HepG2 (cell line): ENCODE results near the gene ZNF24. TPM values are rescaled to one million over a fixed set of nuclear protein-coding genes. Genes with fewer than 3 reads are reported as not detected.
A peak's percentile ranks its signal among the peaks of the same experiment; 100 is the strongest.

ENCODE experiments used
- CREB1 ChIP-seq, 2 experiments: fragments of 450-650 bp in 1 of 2; IDR thresholded peaks; 2 replicates each; pipeline ENCODE4 v1.6.1; 2016 to 2017; ENCODE audit warnings: control low read depth in 1 of 2, mild to moderate bottlenecking in 1 of 2, missing compliant biosample characterization in 1 of 2, missing genetic modification characterization in 1 of 2
- FOXP1 ChIP-seq, 2 experiments: fragments of 450-650 bp in 1 of 2; IDR thresholded peaks; 2 replicates each; pipeline ENCODE4 v1.6.1; 2017 to 2018; ENCODE audit warnings: antibody characterized with exemption in 1 of 2
- GPN1 ChIP-seq: sonication (generic); formaldehyde crosslinking; IDR thresholded peaks from 2 replicates; pipeline ENCODE4 v1.5.1; 2020; ENCODE audit warnings: missing genetic modification reagents, borderline replicate concordance
- HMG20A ChIP-seq: IDR thresholded peaks from 2 replicates; pipeline ENCODE4 v1.6.1; 2016; ENCODE audit warnings: borderline replicate concordance
- MXI1 ChIP-seq: IDR thresholded peaks from 3 replicates; pipeline ENCODE4 v1.6.1; 2012; ENCODE audit warnings: low read depth, low read length, inconsistent platforms, borderline replicate concordance
- SAP130 ChIP-seq: IDR thresholded peaks from 2 replicates; pipeline ENCODE4 v1.6.1; 2016; ENCODE audit warnings: low read depth
- SATB2 ChIP-seq: sonication (generic); formaldehyde crosslinking; IDR thresholded peaks from 2 replicates; pipeline ENCODE4 v1.5.0; 2020; ENCODE audit warnings: missing genetic modification reagents
- SOX6 ChIP-seq, 2 experiments: fragments of 450-650 bp in 1 of 2; sonication (generic) in 1 of 2; formaldehyde crosslinking in 1 of 2; IDR thresholded peaks; 2 replicates each; pipeline versions ENCODE4 v1.4.0 to v1.6.1; 2017 to 2020; ENCODE audit warnings: antibody characterized with exemption in 1 of 2, mild to moderate bottlenecking in 1 of 2, missing genetic modification reagents in 1 of 2
- SPEN ChIP-seq: sonication (generic); formaldehyde crosslinking; IDR thresholded peaks from 2 replicates; pipeline ENCODE4 v1.5.1; 2020; ENCODE audit warnings: low read depth, mild to moderate bottlenecking, missing genetic modification reagents
- ZBTB3 ChIP-seq: sonication (generic); formaldehyde crosslinking; IDR thresholded peaks from 2 replicates; pipeline ENCODE4 v1.4.0; 2020; ENCODE audit warnings: low read depth, mild to moderate bottlenecking, moderate library complexity, missing genetic modification reagents, borderline replicate concordance
- ZNF256 ChIP-seq: sonication (generic); formaldehyde crosslinking; conservative IDR thresholded peaks from 2 replicates; pipeline ENCODE4 v1.4.0; 2020; ENCODE audit warnings: missing genetic modification reagents
- ZNF558 ChIP-seq: sonication (generic); formaldehyde crosslinking; IDR thresholded peaks from 2 replicates; pipeline ENCODE4 v1.9.0; 2022; ENCODE audit warnings: mild to moderate bottlenecking, missing genetic modification reagents, borderline replicate concordance
- polyA plus RNA-seq, 8 experiments: library from polyadenylated mRNA; depleted of rRNA in 3 of 8; stranded (reverse) in 7 of 8; unstranded in 1 of 8; fragments of >200 nt; fragmentation: Illumina TruSeq in 4 of 8; extraction: Trizol in 4 of 8; gene quantifications; 2 replicates each; pipeline versions ENCODE4 v1.2.1 to v1.2.3, GENCODE V29; 2011 to 2016; ENCODE audit warnings: low read depth in 4 of 8, missing spikeins in 1 of 8, mixed read lengths in 1 of 8; ENCODE audit not compliant: insufficient read depth in 1 of 8
- total RNA-seq, 5 experiments: library from RNA; depleted of rRNA; stranded (reverse); fragments of >200 nt; fragmentation: Illumina TruSeq; extraction: Trizol; gene quantifications; 2 replicates each; pipeline ENCODE4 v1.2.3, GENCODE V29; 2016; ENCODE audit warnings: low read depth in 1 of 5
- TF ChIP-seq, protein P1 (sequence below), 2 experiments: sonication (generic) in 1 of 2; formaldehyde crosslinking in 1 of 2; IDR thresholded peaks; 2 replicates each; pipeline versions ENCODE4 v1.5.1 to v1.6.1; 2011 to 2020; ENCODE audit warnings: borderline replicate concordance in 1 of 2, low read depth in 1 of 2, low read length in 1 of 2, mild to moderate bottlenecking in 1 of 2, missing genetic modification reagents in 1 of 2, moderate library complexity in 1 of 2
- TF ChIP-seq, protein P2 (sequence below): sonication (generic); formaldehyde crosslinking; conservative IDR thresholded peaks from 2 replicates; pipeline ENCODE4 v1.8.1; 2023; ENCODE audit warnings: missing genetic modification reagents
- TF ChIP-seq, protein P3 (sequence below): sonication (generic); formaldehyde crosslinking; IDR thresholded peaks from 2 replicates; pipeline ENCODE4 v1.4.0; 2020; ENCODE audit warnings: missing genetic modification reagents
- TF ChIP-seq, protein P4 (sequence below): sonication (generic); formaldehyde crosslinking; IDR thresholded peaks from 2 replicates; pipeline ENCODE4 v1.4.0; 2020; ENCODE audit warnings: missing genetic modification reagents, borderline replicate concordance
- TF ChIP-seq, protein P5 (sequence below): sonication (generic); formaldehyde crosslinking; conservative IDR thresholded peaks from 2 replicates; pipeline ENCODE4 v1.8.0; 2022; ENCODE audit warnings: low read depth, missing genetic modification reagents

ZNF24 gene
- total and polyA plus RNA-seq, 2 of the 13 experiments (the other 11 are each of a cell fraction or from before 2014, with no cell fraction given), result 19.5 to 41.1 TPM

DNA sequence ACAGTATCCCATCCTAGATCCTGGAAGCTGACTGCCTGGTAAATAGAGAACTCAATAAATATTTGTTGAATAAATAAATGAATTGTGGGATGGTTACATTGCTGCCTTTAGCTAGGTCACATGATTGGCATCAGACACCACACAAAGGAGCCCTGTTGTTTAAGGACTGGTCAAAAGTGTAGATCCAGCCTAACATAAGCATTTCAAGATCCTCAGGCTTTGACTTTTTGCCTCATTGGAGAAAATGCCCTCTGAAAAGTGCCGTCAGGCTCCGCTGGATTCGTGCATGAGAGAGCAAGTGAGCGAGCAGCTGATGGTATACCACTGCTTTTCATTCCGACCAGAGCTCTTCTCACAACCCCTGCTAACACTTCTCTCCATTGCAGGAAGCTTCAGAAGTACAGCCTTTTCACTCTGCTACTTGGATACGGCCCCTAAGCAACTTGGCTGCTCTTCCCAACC is 1.3 kb upstream of the ZNF24 start (continued):
- TF ChIP-seq FOXP1 (IDR thresholded peaks at IDR 0.05), result no peak
- peak; percentile 47; the same call in 1 of the 2 replicates for TF ChIP-seq FOXP1 (CRISPR knock-in tag; IDR thresholded peaks at IDR 0.05)
- TF ChIP-seq, protein P1, sequence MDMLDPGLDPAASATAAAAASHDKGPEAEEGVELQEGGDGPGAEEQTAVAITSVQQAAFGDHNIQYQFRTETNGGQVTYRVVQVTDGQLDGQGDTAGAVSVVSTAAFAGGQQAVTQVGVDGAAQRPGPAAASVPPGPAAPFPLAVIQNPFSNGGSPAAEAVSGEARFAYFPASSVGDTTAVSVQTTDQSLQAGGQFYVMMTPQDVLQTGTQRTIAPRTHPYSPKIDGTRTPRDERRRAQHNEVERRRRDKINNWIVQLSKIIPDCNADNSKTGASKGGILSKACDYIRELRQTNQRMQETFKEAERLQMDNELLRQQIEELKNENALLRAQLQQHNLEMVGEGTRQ (IDR thresholded peaks at IDR 0.05; ENCODE audit: low read depth, low read length), result peak; percentile 63
- TF ChIP-seq, protein P1 (CRISPR knock-in tag; IDR thresholded peaks at IDR 0.05; ENCODE audit: borderline replicate concordance), result peak; percentile 62; the same call in 1 of the 2 replicates
- TF ChIP-seq ZNF256 (CRISPR knock-in tag), result no peak
- TF ChIP-seq GPN1 (CRISPR knock-in tag), result no peak
- TF ChIP-seq SAP130 (CRISPR knock-in tag), result no peak
- no peak for TF ChIP-seq SPEN
- TF ChIP-seq SATB2 (CRISPR knock-in tag), result no peak
- TF ChIP-seq HMG20A, result peak; percentile 32; the same call in 1 of the 2 replicates
- TF ChIP-seq MXI1, result no peak; the same call in 2 of the 3 replicates
- no peak for TF ChIP-seq ZNF558 (CRISPR knock-in tag)
- TF ChIP-seq, protein P2, sequence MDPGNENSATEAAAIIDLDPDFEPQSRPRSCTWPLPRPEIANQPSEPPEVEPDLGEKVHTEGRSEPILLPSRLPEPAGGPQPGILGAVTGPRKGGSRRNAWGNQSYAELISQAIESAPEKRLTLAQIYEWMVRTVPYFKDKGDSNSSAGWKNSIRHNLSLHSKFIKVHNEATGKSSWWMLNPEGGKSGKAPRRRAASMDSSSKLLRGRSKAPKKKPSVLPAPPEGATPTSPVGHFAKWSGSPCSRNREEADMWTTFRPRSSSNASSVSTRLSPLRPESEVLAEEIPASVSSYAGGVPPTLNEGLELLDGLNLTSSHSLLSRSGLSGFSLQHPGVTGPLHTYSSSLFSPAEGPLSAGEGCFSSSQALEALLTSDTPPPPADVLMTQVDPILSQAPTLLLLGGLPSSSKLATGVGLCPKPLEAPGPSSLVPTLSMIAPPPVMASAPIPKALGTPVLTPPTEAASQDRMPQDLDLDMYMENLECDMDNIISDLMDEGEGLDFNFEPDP (CRISPR knock-in tag), result no peak
- no peak for TF ChIP-seq SOX6 (IDR thresholded peaks at IDR 0.05)
- peak; percentile 49; the same call in 1 of the 2 replicates for TF ChIP-seq SOX6 (CRISPR knock-in tag; IDR thresholded peaks at IDR 0.05)
- TF ChIP-seq ZBTB3 (CRISPR knock-in tag), result no peak
- TF ChIP-seq, protein P3, sequence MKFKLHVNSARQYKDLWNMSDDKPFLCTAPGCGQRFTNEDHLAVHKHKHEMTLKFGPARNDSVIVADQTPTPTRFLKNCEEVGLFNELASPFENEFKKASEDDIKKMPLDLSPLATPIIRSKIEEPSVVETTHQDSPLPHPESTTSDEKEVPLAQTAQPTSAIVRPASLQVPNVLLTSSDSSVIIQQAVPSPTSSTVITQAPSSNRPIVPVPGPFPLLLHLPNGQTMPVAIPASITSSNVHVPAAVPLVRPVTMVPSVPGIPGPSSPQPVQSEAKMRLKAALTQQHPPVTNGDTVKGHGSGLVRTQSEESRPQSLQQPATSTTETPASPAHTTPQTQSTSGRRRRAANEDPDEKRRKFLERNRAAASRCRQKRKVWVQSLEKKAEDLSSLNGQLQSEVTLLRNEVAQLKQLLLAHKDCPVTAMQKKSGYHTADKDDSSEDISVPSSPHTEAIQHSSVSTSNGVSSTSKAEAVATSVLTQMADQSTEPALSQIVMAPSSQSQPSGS, result no peak
- TF ChIP-seq, protein P4, sequence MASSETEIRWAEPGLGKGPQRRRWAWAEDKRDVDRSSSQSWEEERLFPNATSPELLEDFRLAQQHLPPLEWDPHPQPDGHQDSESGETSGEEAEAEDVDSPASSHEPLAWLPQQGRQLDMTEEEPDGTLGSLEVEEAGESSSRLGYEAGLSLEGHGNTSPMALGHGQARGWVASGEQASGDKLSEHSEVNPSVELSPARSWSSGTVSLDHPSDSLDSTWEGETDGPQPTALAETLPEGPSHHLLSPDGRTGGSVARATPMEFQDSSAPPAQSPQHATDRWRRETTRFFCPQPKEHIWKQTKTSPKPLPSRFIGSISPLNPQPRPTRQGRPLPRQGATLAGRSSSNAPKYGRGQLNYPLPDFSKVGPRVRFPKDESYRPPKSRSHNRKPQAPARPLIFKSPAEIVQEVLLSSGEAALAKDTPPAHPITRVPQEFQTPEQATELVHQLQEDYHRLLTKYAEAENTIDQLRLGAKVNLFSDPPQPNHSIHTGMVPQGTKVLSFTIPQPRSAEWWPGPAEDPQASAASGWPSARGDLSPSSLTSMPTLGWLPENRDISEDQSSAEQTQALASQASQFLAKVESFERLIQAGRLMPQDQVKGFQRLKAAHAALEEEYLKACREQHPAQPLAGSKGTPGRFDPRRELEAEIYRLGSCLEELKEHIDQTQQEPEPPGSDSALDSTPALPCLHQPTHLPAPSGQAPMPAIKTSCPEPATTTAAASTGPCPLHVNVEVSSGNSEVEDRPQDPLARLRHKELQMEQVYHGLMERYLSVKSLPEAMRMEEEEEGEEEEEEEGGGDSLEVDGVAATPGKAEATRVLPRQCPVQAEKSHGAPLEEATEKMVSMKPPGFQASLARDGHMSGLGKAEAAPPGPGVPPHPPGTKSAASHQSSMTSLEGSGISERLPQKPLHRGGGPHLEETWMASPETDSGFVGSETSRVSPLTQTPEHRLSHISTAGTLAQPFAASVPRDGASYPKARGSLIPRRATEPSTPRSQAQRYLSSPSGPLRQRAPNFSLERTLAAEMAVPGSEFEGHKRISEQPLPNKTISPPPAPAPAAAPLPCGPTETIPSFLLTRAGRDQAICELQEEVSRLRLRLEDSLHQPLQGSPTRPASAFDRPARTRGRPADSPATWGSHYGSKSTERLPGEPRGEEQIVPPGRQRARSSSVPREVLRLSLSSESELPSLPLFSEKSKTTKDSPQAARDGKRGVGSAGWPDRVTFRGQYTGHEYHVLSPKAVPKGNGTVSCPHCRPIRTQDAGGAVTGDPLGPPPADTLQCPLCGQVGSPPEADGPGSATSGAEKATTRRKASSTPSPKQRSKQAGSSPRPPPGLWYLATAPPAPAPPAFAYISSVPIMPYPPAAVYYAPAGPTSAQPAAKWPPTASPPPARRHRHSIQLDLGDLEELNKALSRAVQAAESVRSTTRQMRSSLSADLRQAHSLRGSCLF (CRISPR knock-in tag), result no peak
- TF ChIP-seq, protein P5, sequence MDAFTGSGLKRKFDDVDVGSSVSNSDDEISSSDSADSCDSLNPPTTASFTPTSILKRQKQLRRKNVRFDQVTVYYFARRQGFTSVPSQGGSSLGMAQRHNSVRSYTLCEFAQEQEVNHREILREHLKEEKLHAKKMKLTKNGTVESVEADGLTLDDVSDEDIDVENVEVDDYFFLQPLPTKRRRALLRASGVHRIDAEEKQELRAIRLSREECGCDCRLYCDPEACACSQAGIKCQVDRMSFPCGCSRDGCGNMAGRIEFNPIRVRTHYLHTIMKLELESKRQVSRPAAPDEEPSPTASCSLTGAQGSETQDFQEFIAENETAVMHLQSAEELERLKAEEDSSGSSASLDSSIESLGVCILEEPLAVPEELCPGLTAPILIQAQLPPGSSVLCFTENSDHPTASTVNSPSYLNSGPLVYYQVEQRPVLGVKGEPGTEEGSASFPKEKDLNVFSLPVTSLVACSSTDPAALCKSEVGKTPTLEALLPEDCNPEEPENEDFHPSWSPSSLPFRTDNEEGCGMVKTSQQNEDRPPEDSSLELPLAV (CRISPR knock-in tag), result no peak
- TF ChIP-seq CREB1 (IDR thresholded peaks at IDR 0.05), result no peak
- TF ChIP-seq CREB1 (CRISPR knock-in tag; IDR thresholded peaks at IDR 0.05), result no peak
